Dedifferentiated amniotic fluid mesenchymal stem cell (primary cell): ENCODE measurements around the gene TUBB1.
"Not testable (repeated sequence)": the region's sequence is repeated elsewhere in the genome, so short reads cannot be mapped to it uniquely, and the experiment has no call there.

Experiments
- DNase-seq: peaks from one replicate; pipeline ENCODE4 v3.0.0-alpha.2; 2016; ENCODE audit errors: extremely low spot score

Gene TUBB1

GRCh38 chr20:59006167-59006863 lies 12.9 kb upstream of the TUBB1 start:
- no peak for DNase-seq

GRCh38 chr20:59006864-59007664 lies 12.2 kb upstream of the TUBB1 start, which contains the start of gene CTSZ:
CTSZ (minus strand) TSS chr20:59007254; CDS start chr20:59007128, 126 bp downstream.
- no peak for DNase-seq

GRCh38 chr20:59007665-59008511 lies 11.3 kb upstream of the TUBB1 start:
- DNase-seq, result no peak

GRCh38 chr20:59008715-59009336 lies 10.4 kb upstream of the TUBB1 start:
- no peak for DNase-seq

- DNase-seq, result no peak
Measured at GRCh38 chr20:59010321-59010994, 8.8 kb upstream of the TUBB1 start.

GRCh38 chr20:59010995-59011873 lies 8.0 kb upstream of the TUBB1 start:
- peak; percentile 82 for DNase-seq

GRCh38 chr20:59011874-59012157 lies 7.4 kb upstream of the TUBB1 start:
- not testable (repeated sequence) for DNase-seq

- no peak for DNase-seq
Measured at GRCh38 chr20:59013031-59013951, 5.9 kb upstream of the TUBB1 start.

- peak; percentile 40 for DNase-seq
Measured at GRCh38 chr20:59013959-59014608, 5.1 kb upstream of the TUBB1 start.

GRCh38 chr20:59014680-59015389 lies 4.4 kb upstream of the TUBB1 start:
- DNase-seq, result no peak

- no peak for DNase-seq
Measured at GRCh38 chr20:59015411-59015810, 3.8 kb upstream of the TUBB1 start.

- no peak for DNase-seq
Measured at GRCh38 chr20:59015812-59016711, 3.2 kb upstream of the TUBB1 start.

- DNase-seq, result no peak
Measured at GRCh38 chr20:59016795-59017492, 2.3 kb upstream of the TUBB1 start.

GRCh38 chr20:59017493-59018231 lies 1.6 kb upstream of the TUBB1 start:
- no peak for DNase-seq

GRCh38 chr20:59018817-59019216 lies 412 bp upstream of the TUBB1 start:
- no peak for DNase-seq
